ENCODE data around the gene HSPB7.
"Not testable (repeated sequence)": the region's sequence is repeated elsewhere in the genome, so short reads cannot be mapped to it uniquely, and the experiment has no call there.

The HSPB7 gene

GRCh38 chr1:16063226-16063829, 45.5 kb upstream of the HSPB7 start:
- DNase-seq (ENCODE audit: low spot score): no peak
- in situ Hi-C loops (cut with MboI; ENCODE audit: low pct_unique_long_range_greater_than_20kb, low sequenced_read_pairs, unreplicated experiment): no loop called here
- TF ChIP-seq CTCF (IDR thresholded peaks at IDR 0.05; ENCODE audit: extremely low read depth, insufficient read depth, missing control alignments): no peak

GRCh38 chr1:16062687-16063075, 44.8 kb upstream of the HSPB7 start:
- in situ Hi-C loops (cut with MboI; ENCODE audit: low pct_unique_long_range_greater_than_20kb, low sequenced_read_pairs, unreplicated experiment); DNase-seq (ENCODE audit: low spot score): not testable (repeated sequence)

GRCh38 chr1:16061989-16062686, 44.3 kb upstream of the HSPB7 start:
- DNase-seq (ENCODE audit: low spot score); in situ Hi-C loops (cut with MboI; ENCODE audit: low pct_unique_long_range_greater_than_20kb, low sequenced_read_pairs, unreplicated experiment): not testable (repeated sequence)

GRCh38 chr1:16061266-16061665, 43.4 kb upstream of the HSPB7 start:
- no peak for TF ChIP-seq CTCF (IDR thresholded peaks at IDR 0.05; ENCODE audit: extremely low read depth, insufficient read depth, missing control alignments)
- in situ Hi-C loops (cut with MboI; ENCODE audit: low pct_unique_long_range_greater_than_20kb, low sequenced_read_pairs, unreplicated experiment): no loop called here
- no peak for DNase-seq (ENCODE audit: low spot score)

- in situ Hi-C loops (cut with MboI; ENCODE audit: low pct_unique_long_range_greater_than_20kb, low sequenced_read_pairs, unreplicated experiment); DNase-seq (ENCODE audit: low spot score): not testable (repeated sequence)
These were observed 40.7 kb upstream of the HSPB7 start for GRCh38 chr1:16058394-16059120.

- in situ Hi-C loops (cut with MboI; ENCODE audit: low pct_unique_long_range_greater_than_20kb, low sequenced_read_pairs, unreplicated experiment); DNase-seq (ENCODE audit: low spot score): not testable (repeated sequence)
These were observed 39.6 kb upstream of the HSPB7 start for GRCh38 chr1:16057314-16057915.

GRCh38 chr1:16056521-16056912, 38.7 kb upstream of the HSPB7 start:
- in situ Hi-C loops (cut with MboI; ENCODE audit: low pct_unique_long_range_greater_than_20kb, low sequenced_read_pairs, unreplicated experiment); DNase-seq (ENCODE audit: low spot score): not testable (repeated sequence)

GRCh38 chr1:16055613-16056520, 38.0 kb upstream of the HSPB7 start:
- peak; percentile 95 for DNase-seq (ENCODE audit: low spot score)
- in situ Hi-C loops (cut with MboI; ENCODE audit: low pct_unique_long_range_greater_than_20kb, low sequenced_read_pairs, unreplicated experiment): no loop called here
- TF ChIP-seq CTCF (IDR thresholded peaks at IDR 0.05; ENCODE audit: extremely low read depth, insufficient read depth, missing control alignments): peak; percentile 97

Data from GM13977 (cell line).